Uterus (tissue), 2 donors: ENCODE measurements around the gene CCDC136.

ENCODE experiments used
- CTCF ChIP-seq, 4 experiments: fragments of 200-600 bp in 2 of 4; fragments of 450-650 bp in 2 of 4; sonication (generic) in 2 of 4; IDR thresholded peaks; one replicate each; pipeline ENCODE4 v1.5.1; 2016 to 2019; ENCODE audit warnings: antibody characterized with exemption in 4 of 4, mild to moderate bottlenecking in 2 of 4, moderate library complexity in 1 of 4
- POLR2A ChIP-seq, 2 donors: fragments of 450-650 bp; IDR thresholded peaks; one replicate each; pipeline ENCODE4 v1.6.1; 2016; ENCODE audit warnings: antibody characterized with exemption in 2 of 2, mild to moderate bottlenecking in 1 of 2, moderate library complexity in 1 of 2

- TF ChIP-seq CTCF (IDR thresholded peaks at IDR 0.05) (no peak), POLR2A (IDR thresholded peaks at IDR 0.05) (no peak)
Observed at GRCh38 chr7:128826512-128826911, 34.7 kb downstream of the CCDC136 start.
